ENCODE measurements around the gene REV3L. TPM values are rescaled to one million over a fixed set of nuclear protein-coding genes. Genes with fewer than 3 reads are reported as not detected.
"Not testable (repeated sequence)": the region's sequence is repeated elsewhere in the genome, so short reads cannot be mapped to it uniquely, and the experiment has no call there.

REV3L gene
- total RNA-seq, 1 donor from 2014 or later, result 22.2 TPM

GRCh38 chr6:111322145-111322544, 160.9 kb downstream of the REV3L start:
- Mint-ChIP-seq H3K27me3 (ENCODE audit: low read depth) (no peaks in the 10 kb centered on the region), H3K4me3 (no peak overlapping the region), H3K4me1 (no peaks in the 10 kb centered on the region), H3K9me3 (no peaks in the 10 kb centered on the region), H3K27ac (ENCODE audit: unreplicated experiment) (no peak overlapping the region), H3K36me3 (ENCODE audit: low read depth) (peaks cover 19% of the 10 kb centered on the region)
- no peak for TF ChIP-seq CTCF (conservative IDR thresholded peaks at IDR 0.05)
- DNase-seq (ENCODE audit: low read depth, low spot score), result no peak

- H3K4me1 Mint-ChIP-seq; H3K4me3 Mint-ChIP-seq; H3K27ac Mint-ChIP-seq (ENCODE audit: unreplicated experiment); H3K9me3 Mint-ChIP-seq; H3K27me3 Mint-ChIP-seq (ENCODE audit: low read depth); DNase-seq (ENCODE audit: low read depth, low spot score): not testable (repeated sequence)
- H3K36me3 Mint-ChIP-seq (ENCODE audit: low read depth), result peaks cover 36% of the 10 kb centered on the region
Observed at GRCh38 chr6:111307950-111308349, 175.1 kb downstream of the REV3L start.

GRCh38 chr6:111307275-111307858, 175.7 kb downstream of the REV3L start:
- Mint-ChIP-seq H3K4me1 (no peaks in the 10 kb centered on the region), H3K27me3 (ENCODE audit: low read depth) (no peaks in the 10 kb centered on the region), H3K9me3 (no peaks in the 10 kb centered on the region), H3K4me3 (no peak overlapping the region), H3K27ac (ENCODE audit: unreplicated experiment) (no peak overlapping the region), H3K36me3 (ENCODE audit: low read depth) (peaks cover 32% of the 10 kb centered on the region)
- no peak for TF ChIP-seq CTCF (conservative IDR thresholded peaks at IDR 0.05)
- no peak for DNase-seq (ENCODE audit: low read depth, low spot score)

GRCh38 chr6:111306104-111306888, 176.7 kb downstream of the REV3L start:
- Mint-ChIP-seq H3K27me3 (ENCODE audit: low read depth) (no peaks in the 10 kb centered on the region), H3K36me3 (ENCODE audit: low read depth) (peaks cover 36% of the 10 kb centered on the region), H3K4me3 (no peak overlapping the region), H3K4me1 (no peaks in the 10 kb centered on the region), H3K27ac (ENCODE audit: unreplicated experiment) (no peak overlapping the region), H3K9me3 (no peaks in the 10 kb centered on the region)
- no peak for TF ChIP-seq CTCF (conservative IDR thresholded peaks at IDR 0.05)
- DNase-seq (ENCODE audit: low read depth, low spot score), result no peak

GRCh38 chr6:111301946-111302345, 181.1 kb downstream of the REV3L start:
- Mint-ChIP-seq H3K27me3 (ENCODE audit: low read depth) (no peaks in the 10 kb centered on the region), H3K4me3 (no peak overlapping the region), H3K4me1 (no peaks in the 10 kb centered on the region), H3K9me3 (no peaks in the 10 kb centered on the region), H3K36me3 (ENCODE audit: low read depth) (peaks cover 28% of the 10 kb centered on the region), H3K27ac (ENCODE audit: unreplicated experiment) (no peak overlapping the region)
- TF ChIP-seq CTCF (conservative IDR thresholded peaks at IDR 0.05), result no peak
- no peak for DNase-seq (ENCODE audit: low read depth, low spot score)

GRCh38 chr6:111300938-111301800, 181.8 kb downstream of the REV3L start:
- H3K27ac Mint-ChIP-seq (ENCODE audit: unreplicated experiment); H3K9me3 Mint-ChIP-seq: not testable (repeated sequence)

More at GRCh38 chr6:111300938-111301800, 181.8 kb downstream of the REV3L start:
- not testable (repeated sequence) for DNase-seq (ENCODE audit: low read depth, low spot score); H3K4me1 Mint-ChIP-seq; H3K4me3 Mint-ChIP-seq; H3K27me3 Mint-ChIP-seq (ENCODE audit: low read depth)
- H3K36me3 Mint-ChIP-seq (ENCODE audit: low read depth), result peaks cover 24% of the 10 kb centered on the region
